Transverse colon (tissue), 1 donor: ENCODE measurements around the gene ATOX1.

Experiments
- EP300 ChIP-seq: sonication (generic); formaldehyde crosslinking; IDR thresholded peaks from one replicate; pipeline ENCODE4 v1.6.1; 2017; ENCODE audit warnings: antibody characterized with exemption, low read depth
- POLR2A ChIP-seq: fragments of 450-650 bp; IDR thresholded peaks from one replicate; pipeline ENCODE4 v1.6.1; 2016; ENCODE audit warnings: antibody characterized with exemption, mild to moderate bottlenecking, moderate library complexity

DNA sequence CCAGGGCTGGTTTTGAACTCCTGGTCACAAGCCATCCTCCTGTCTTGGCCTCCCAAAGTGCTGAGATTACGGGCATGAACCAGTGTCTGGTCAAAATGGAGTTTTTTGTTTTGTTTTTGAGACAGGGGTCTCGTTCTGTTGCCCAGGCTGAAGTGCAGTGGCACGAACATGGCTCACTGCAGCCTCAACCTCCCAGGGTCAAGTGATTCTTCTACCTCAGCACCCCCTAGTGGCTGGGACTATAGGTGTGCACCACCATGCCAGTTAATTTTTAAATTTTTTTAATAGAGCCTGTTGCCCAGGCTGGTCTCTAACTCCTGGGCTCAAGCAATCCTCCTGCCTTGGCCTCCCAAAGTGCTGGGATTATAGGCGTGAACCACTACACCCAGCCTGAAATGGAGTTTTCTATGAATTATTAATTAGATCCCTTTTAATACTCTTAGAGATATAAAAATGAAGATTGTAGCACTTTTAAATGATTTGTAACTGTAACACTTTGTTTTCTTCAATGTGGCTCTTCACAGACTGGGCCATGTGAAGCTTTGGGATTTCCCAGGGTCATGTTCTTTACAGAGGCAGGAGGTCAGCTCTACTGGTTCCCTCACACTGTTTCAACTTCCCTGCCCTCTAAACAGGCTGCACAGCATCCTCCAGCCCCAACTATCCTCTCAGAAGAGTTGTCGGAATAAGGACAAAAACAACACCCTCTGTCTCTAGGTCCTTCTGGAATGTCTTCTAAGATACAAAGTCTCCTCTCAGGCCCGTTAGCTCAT is 39.0 kb downstream of the ATOX1 start:
- TF ChIP-seq POLR2A (no peak), EP300 (no peak)
